Measurements from ENCODE around the gene ENC1. TPM values are rescaled to one million over a fixed set of nuclear protein-coding genes. Genes with fewer than 3 reads are reported as not detected.
A peak's percentile ranks its signal among the peaks of the same experiment; 100 is the strongest.

Gene ENC1
- polyA plus RNA-seq, 1 donor (not counting 4 experiments of a cell fraction or from before 2014, with no cell fraction given), result 68.1 TPM

GRCh38 chr5:74642543-74642863 lies 2.0 kb upstream of the ENC1 start:
- FAIRE-seq (no peak), DNase-seq (ENCODE audit: low read depth, low spot score) (no peak)
- TF ChIP-seq EZH2 (IDR thresholded peaks at IDR 0.05; ENCODE audit: low read length), result no peak
- TF ChIP-seq, protein P1, sequence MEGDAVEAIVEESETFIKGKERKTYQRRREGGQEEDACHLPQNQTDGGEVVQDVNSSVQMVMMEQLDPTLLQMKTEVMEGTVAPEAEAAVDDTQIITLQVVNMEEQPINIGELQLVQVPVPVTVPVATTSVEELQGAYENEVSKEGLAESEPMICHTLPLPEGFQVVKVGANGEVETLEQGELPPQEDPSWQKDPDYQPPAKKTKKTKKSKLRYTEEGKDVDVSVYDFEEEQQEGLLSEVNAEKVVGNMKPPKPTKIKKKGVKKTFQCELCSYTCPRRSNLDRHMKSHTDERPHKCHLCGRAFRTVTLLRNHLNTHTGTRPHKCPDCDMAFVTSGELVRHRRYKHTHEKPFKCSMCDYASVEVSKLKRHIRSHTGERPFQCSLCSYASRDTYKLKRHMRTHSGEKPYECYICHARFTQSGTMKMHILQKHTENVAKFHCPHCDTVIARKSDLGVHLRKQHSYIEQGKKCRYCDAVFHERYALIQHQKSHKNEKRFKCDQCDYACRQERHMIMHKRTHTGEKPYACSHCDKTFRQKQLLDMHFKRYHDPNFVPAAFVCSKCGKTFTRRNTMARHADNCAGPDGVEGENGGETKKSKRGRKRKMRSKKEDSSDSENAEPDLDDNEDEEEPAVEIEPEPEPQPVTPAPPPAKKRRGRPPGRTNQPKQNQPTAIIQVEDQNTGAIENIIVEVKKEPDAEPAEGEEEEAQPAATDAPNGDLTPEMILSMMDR (optimal IDR thresholded peaks at IDR 0.05 in 1 of 3, IDR thresholded peaks at IDR 0.05 in 1 of 3, conservative IDR thresholded peaks at IDR 0.05 in 1 of 3; ENCODE audit: extremely low read depth in 1 of 3, insufficient read depth in 2 of 3, low read length in 3 of 3), result no peak
- H3K27ac ChIP-seq (ENCODE audit: control insufficient read depth, insufficient read depth, low read length), result peak overlapping the region; percentile 82
- H2AFZ ChIP-seq (ENCODE audit: control insufficient read depth, low read length), result peak overlapping the region; percentile 66
- H4K20me1 ChIP-seq (ENCODE audit: control insufficient read depth, extremely low read depth, insufficient read depth, low read length), result peaks cover 10% of the 10 kb centered on the region
- no peak overlapping the region for H3K4me3 ChIP-seq (ENCODE audit: control insufficient read depth in 2 of 3, extremely low read depth in 1 of 3, insufficient read depth in 2 of 3, low read depth in 1 of 3, low read length in 3 of 3)
- H3K4me1 ChIP-seq (ENCODE audit: control insufficient read depth, extremely low read depth, insufficient read depth, low read length), result peaks cover 57% of the 10 kb centered on the region
- H3K36me3 ChIP-seq (ENCODE audit: control insufficient read depth in 2 of 2, extremely low read depth in 1 of 2, insufficient read depth in 2 of 2, low read length in 2 of 2), result peaks cover 0 to 1% of the 10 kb centered on the region in 2 experiments
- peak overlapping the region; percentile 91 for H3K4me2 ChIP-seq (ENCODE audit: control insufficient read depth, extremely low read depth, insufficient read depth, low read depth, low read length)
- H3K9ac ChIP-seq (ENCODE audit: control insufficient read depth, extremely low read depth, insufficient read depth, low read length), result peak overlapping the region; percentile 94
- peaks cover under 1% of the 10 kb centered on the region for H3K9me1 ChIP-seq (ENCODE audit: control insufficient read depth, extremely low read depth, insufficient read depth, low read length)
- H3K27me3 ChIP-seq (ENCODE audit: control insufficient read depth, extremely low read depth, insufficient read depth, low read length), result no peaks in the 10 kb centered on the region
- no peaks in the 10 kb centered on the region for H3K9me3 ChIP-seq (ENCODE audit: control insufficient read depth, low read depth, low read length)
- dilution Hi-C loops (cut with MboI; ENCODE audit: extremely low pct_ligation_motif_present, low sequenced_read_pairs), result no loop called here
- H3K79me2 ChIP-seq (ENCODE audit: control insufficient read depth, insufficient read depth, low read length), result peaks cover 30% of the 10 kb centered on the region

- Histone ChIP-seq H3K4me1 (ENCODE audit: control insufficient read depth, extremely low read depth, insufficient read depth, low read length) (peaks cover 58% of the 10 kb centered on the region), H3K79me2 (ENCODE audit: control insufficient read depth, insufficient read depth, low read length) (peaks cover 35% of the 10 kb centered on the region), H3K9me1 (ENCODE audit: control insufficient read depth, extremely low read depth, insufficient read depth, low read length) (peaks cover 4% of the 10 kb centered on the region), H3K4me2 (ENCODE audit: control insufficient read depth, extremely low read depth, insufficient read depth, low read depth, low read length) (peak overlapping the region; percentile 91), H3K27ac (ENCODE audit: control insufficient read depth, insufficient read depth, low read length) (peak overlapping the region; percentile 82), H3K36me3 (ENCODE audit: control insufficient read depth in 2 of 2, extremely low read depth in 1 of 2, insufficient read depth in 2 of 2, low read length in 2 of 2) (peaks cover 0 to 7% of the 10 kb centered on the region in 2 experiments), H2AFZ (ENCODE audit: control insufficient read depth, low read length) (peak overlapping the region; percentile 66), H3K9me3 (ENCODE audit: control insufficient read depth, low read depth, low read length) (no peaks in the 10 kb centered on the region), H3K27me3 (ENCODE audit: control insufficient read depth, extremely low read depth, insufficient read depth, low read length) (no peaks in the 10 kb centered on the region), H3K4me3 (ENCODE audit: control insufficient read depth in 2 of 3, extremely low read depth in 1 of 3, insufficient read depth in 2 of 3, low read depth in 1 of 3, low read length in 3 of 3) (peak overlapping the region in 2 of 3 experiments; percentile 84 to 87), H4K20me1 (ENCODE audit: control insufficient read depth, extremely low read depth, insufficient read depth, low read length) (peaks cover 16% of the 10 kb centered on the region), H3K9ac (ENCODE audit: control insufficient read depth, extremely low read depth, insufficient read depth, low read length) (peak overlapping the region; percentile 94)
- dilution Hi-C loops (cut with MboI; ENCODE audit: extremely low pct_ligation_motif_present, low sequenced_read_pairs), result no loop called here
- TF ChIP-seq, protein P1 (optimal IDR thresholded peaks at IDR 0.05 in 1 of 3, IDR thresholded peaks at IDR 0.05 in 1 of 3, conservative IDR thresholded peaks at IDR 0.05 in 1 of 3; ENCODE audit: extremely low read depth in 1 of 3, insufficient read depth in 2 of 3, low read length in 3 of 3), result peak; percentile 51 to 64 (median 63)
- no peak for TF ChIP-seq EZH2 (IDR thresholded peaks at IDR 0.05; ENCODE audit: low read length)
- DNase-seq (ENCODE audit: low read depth, low spot score) (no peak), FAIRE-seq (no peak)
Observed at GRCh38 chr5:74641735-74642542, 1.4 kb upstream of the ENC1 start.
